ENCODE measurements around the gene SDC1. TPM values are rescaled to one million over a fixed set of nuclear protein-coding genes. Genes with fewer than 3 reads are reported as not detected.

Gene SDC1
- total RNA-seq, 1 experiment from 2014 or later: 22.3 TPM

GRCh38 chr2:20157193-20157891 lies 67.6 kb downstream of the SDC1 start:
- no peaks in the 10 kb centered on the region for H3K79me1 ChIP-seq (ENCODE audit: insufficient read depth, low read depth, low read length, poor library complexity, severe bottlenecking)
- H2BK12ac ChIP-seq (ENCODE audit: insufficient read length, low read depth, low read length): no peak overlapping the region
- H3K23ac ChIP-seq (ENCODE audit: insufficient read length, low read depth, low read length): no peak overlapping the region
- no peak overlapping the region for H3T11ph ChIP-seq (ENCODE audit: low read length)
- no peaks in the 10 kb centered on the region for H3K4me1 ChIP-seq (ENCODE audit: insufficient read depth, low read length)
- no peak overlapping the region for H2AFZ ChIP-seq (ENCODE audit: low read length)
- no peak overlapping the region for H2BK20ac ChIP-seq (ENCODE audit: low read depth, low read length, poor library complexity, severe bottlenecking)
- no peak overlapping the region for H3K9ac ChIP-seq (ENCODE audit: extremely low read depth, insufficient read length, low read length)
- no peak overlapping the region for H3K4ac ChIP-seq (ENCODE audit: low read depth, low read length)
- no peak overlapping the region for H4K5ac ChIP-seq (ENCODE audit: insufficient read length, low read depth, low read length)
- H3K9me3 Mint-ChIP-seq: no peaks in the 10 kb centered on the region; a peak in 1 of 5 replicates
- H3K4me2 ChIP-seq (ENCODE audit: insufficient read depth, insufficient read length, low read length): no peak overlapping the region
- no peak overlapping the region for H4K8ac ChIP-seq (replicated peaks; ENCODE audit: insufficient read length, low read depth, low read length)
- H3K18ac ChIP-seq (ENCODE audit: insufficient read length, low read depth, low read length): no peak overlapping the region
- no peak overlapping the region for H2BK5ac ChIP-seq (ENCODE audit: insufficient read length, low read length)
- H3K9me3 ChIP-seq (ENCODE audit: control insufficient read depth, low read depth, low read length): no peaks in the 10 kb centered on the region
- H3K4me1 Mint-ChIP-seq: peaks cover 2 to 4% of the 10 kb centered on the region in 2 experiments; a peak in 3 of 4 replicates
- no peaks in the 10 kb centered on the region for H3K79me2 ChIP-seq (ENCODE audit: insufficient read depth, low read length)
- H3K56ac ChIP-seq (ENCODE audit: insufficient read length, low read depth, low read length): no peak overlapping the region
- H3K27me3 Mint-ChIP-seq (ENCODE audit: low read depth): peaks cover 12% of the 10 kb centered on the region
- H3K27ac ChIP-seq (ENCODE audit: insufficient read length, low read depth, low read length): no peak overlapping the region
- H2AK5ac ChIP-seq (ENCODE audit: insufficient read length, low read length): no peak overlapping the region
- peak; percentile 7 for DNase-seq
- peak overlapping the region; percentile 42 for H4K91ac ChIP-seq (ENCODE audit: insufficient read length, low read depth, low read length)
- H3K27me3 ChIP-seq (ENCODE audit: insufficient read depth, low read length): no peaks in the 10 kb centered on the region
- no peak overlapping the region for H2BK15ac ChIP-seq (ENCODE audit: low read depth, low read length)
- no peaks in the 10 kb centered on the region for H3K36me3 Mint-ChIP-seq (ENCODE audit: insufficient read depth in 1 of 3, low read depth in 3 of 3)
- TF ChIP-seq CTCF (conservative IDR thresholded peaks at IDR 0.05): no peak
- no peak overlapping the region for H3K4me3 Mint-ChIP-seq
- H2BK120ac ChIP-seq (ENCODE audit: low read depth, low read length, poor library complexity, severe bottlenecking): no peak overlapping the region
- no peak overlapping the region for H3K27ac Mint-ChIP-seq
- 100% methylated on average over 3 of the region's 8 CpGs for WGBS (ENCODE audit: extremely low coverage, insufficient read length, low lambda C conversion rate)
- H3K14ac ChIP-seq (ENCODE audit: insufficient read depth, low read length): no peak overlapping the region
- no peaks in the 10 kb centered on the region for H3K23me2 ChIP-seq (ENCODE audit: insufficient read length, low read depth, low read length, poor library complexity, severe bottlenecking)
- no peaks in the 10 kb centered on the region for H4K20me1 ChIP-seq (ENCODE audit: control insufficient read depth, insufficient read depth, insufficient read length)
